Subcutaneous preadipocyte (primary cell): ENCODE measurements around the gene PSMB9. TPM values are rescaled to one million over a fixed set of nuclear protein-coding genes. Genes with fewer than 3 reads are reported as not detected.

ENCODE experiments used
- small RNA-seq: library from RNA; depleted of rRNA; stranded (forward); fragments of <200 nt; gene quantifications from one replicate; pipeline ENCODE3, GENCODE V24; 2012
- total RNA-seq: library from RNA; depleted of rRNA; stranded (reverse); fragments of >200 nt; gene quantifications from 2 replicates; pipeline ENCODE4 v1.2.3, GENCODE V29; 2012

The PSMB9 gene
- 10.8 and 18.4 TPM in 2 replicates for total RNA-seq

DNA sequence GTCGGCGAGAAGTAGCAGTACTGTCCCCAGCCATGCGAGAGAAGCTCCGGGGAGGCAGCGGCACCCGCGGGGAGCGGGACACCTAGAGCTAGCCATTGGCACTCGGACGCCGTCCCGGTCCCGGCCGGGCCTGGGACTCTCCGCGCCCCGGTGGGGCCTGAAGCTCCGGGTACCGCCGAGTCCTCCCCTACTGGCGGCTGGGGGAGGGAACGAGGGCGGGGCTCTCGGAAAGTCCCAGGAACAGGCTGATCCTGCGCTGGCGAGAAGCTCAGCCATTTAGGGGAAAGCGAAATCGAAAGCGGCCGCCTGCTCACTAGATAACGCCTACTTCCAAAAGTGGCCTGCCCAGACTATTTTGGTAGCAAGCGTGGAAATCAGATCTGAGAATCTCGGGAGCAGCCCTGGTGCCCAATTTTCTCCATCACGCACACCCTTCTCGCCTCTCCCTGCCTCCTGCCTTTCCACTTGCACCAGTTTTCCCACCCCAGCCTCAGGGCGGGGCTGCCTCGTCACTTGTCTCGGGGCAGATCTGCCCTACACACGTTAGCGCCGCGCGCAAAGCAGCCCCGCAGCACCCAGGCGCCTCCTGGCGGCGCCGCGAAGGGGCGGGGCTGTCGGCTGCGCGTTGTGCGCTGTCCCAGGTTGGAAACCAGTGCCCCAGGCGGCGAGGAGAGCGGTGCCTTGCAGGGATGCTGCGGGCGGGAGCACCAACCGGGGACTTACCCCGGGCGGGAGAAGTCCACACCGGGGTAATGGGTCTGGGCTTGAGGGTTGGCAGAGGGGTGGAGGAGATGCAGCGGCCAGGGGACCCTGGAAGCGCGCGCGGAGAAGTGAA, at the start of gene PSMB9, which contains the start of gene TAP1:
Gene PSMB9, plus strand, starts transcription at position 652 of the 835 bp plus-strand sequence. Its CDS starts 38 bp downstream, at position 690.
Gene TAP1, minus strand, starts transcription at position 164 of the 835 bp plus-strand sequence. Its CDS starts 68 bp downstream, at position 96.

DNA sequence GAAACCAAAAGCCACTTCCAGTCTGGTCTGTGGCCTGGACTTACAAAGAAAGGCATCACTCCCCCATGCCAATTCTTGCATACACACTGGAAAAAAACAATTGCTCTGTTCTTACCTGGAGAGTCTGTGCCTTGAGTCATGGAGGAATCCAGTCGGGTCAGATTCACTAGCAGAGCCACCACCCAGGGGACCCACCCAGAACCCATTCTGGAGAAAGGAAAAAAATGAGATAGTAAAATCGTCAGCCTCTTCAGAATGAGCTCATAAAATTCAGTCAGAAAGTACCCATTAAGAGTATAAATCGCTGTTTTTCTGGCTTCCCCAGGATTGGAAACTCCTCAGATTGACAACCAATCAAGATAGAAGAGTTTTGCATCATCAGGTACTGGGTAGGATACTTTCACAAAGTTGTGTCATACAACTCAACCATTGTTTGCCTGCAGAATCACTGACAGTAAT, 37.2 kb upstream of the PSMB9 start, which contains the start of gene HLA-DOB:
Gene HLA-DOB, minus strand, starts transcription at position 257 of the 459 bp plus-strand sequence. Its CDS starts 51 bp downstream, at position 206.

DNA sequence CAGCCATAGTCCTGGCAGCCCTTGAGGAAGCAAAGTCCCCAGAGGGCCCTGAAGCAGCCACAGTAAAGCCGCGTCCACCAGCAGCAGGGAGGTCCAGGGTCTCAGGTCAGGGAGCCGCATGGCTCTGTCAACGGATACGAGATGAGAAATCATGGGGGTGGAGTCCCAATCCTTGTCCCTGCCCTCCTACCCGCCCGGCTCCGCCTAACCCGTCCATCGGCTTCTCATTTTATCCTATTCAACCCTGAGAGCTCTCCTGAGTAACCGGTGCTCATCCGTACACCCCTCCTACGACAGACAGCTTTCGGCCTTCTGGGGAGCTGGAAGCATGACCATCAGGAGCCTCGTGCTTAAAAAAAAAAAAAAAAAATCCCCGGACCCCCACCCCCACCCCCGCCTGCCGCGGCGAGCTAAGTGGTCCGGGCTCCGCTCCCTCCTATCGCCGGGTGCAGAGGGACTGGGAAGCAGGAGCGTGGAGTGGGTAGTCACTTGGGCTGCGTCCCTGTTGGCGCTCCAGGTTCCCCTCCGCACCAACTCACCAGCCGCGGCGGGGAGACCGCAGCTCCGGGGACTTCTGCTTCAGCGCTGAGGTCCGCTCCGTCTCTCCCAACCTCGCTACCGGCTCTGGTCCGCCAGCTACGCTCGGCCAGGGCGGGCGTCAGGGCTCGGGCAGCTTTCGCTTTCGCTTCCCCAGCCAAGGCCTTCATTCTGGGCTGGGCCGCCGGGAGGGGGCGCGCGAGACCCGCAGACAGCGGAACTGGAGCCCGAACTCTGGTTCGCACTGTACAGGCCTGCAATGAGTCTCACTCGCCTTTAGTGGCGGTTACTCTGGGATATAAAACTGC, 15.7 kb upstream of the PSMB9 start, which contains the start of gene TAP2:
Gene TAP2, minus strand, starts transcription at position 626 of the 845 bp plus-strand sequence. Its CDS starts 506 bp downstream, at position 120.

DNA sequence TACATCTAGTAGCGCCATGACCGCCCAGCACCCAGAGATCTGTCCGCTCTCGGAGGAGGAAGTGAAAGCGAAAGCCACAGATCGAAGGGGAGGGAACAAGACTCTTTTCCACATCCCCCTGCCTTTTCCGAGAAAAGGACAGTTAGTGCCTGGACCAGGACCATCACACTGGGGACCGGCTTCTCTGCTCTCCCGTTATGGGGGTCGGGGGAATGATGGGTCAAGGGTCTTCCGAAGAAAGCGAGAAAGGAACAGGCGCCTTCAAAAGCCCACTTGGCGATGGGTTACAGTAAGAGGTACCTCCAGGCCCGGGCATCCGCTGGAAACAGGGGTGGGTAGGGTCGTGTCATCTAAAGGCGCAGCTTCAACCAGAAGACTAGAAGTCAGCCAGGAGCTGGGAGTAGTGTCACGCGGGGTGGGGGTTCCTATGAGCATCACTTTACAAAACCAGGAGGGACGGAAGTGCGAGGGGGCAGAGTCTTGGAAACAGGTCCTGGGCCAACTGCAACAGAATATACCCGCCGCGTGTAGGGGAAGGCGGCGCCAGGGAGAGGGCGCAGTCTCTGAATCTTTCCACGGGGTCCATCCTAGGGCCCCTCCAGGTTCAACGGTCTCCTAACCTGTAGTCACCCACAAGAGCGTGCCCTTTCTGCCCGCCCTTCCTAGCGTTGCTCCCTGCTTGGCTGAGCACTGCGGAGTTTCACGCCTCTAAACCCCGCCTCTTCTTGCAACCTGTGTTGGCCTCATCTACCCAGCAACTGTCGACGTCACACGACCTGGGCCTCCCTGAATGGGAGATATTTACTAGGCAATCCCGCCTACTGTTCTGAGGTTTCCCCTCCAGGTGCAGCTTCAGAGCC, 9.8 kb upstream of the PSMB9 start, which contains the start of gene PSMB8:
Gene PSMB8, minus strand, starts transcription at position 69 of the 860 bp plus-strand sequence. Its CDS starts 51 bp downstream, at position 18.

Small RNA genes lying within 50 kb of the gene (small RNA-seq; reads per million reads assigned to genes)
- not detected for gene HLA-Z

Other genes with a start within 250 kb of the PSMB9 start
- not detected in 2 replicates for gene HLA-DQA1, start 216.8 kb upstream of the PSMB9 start, total RNA-seq
- gene HLA-DQB1, start 187.5 kb upstream of the PSMB9 start, total RNA-seq, result not detected in 2 replicates
- gene HLA-DQA2, start 112.8 kb upstream of the PSMB9 start, total RNA-seq, result not detected in 2 replicates
- not detected in 2 replicates for gene HLA-DQB2, start 90.7 kb upstream of the PSMB9 start, total RNA-seq
- 0.37 and 0.39 TPM in 2 replicates for gene HLA-DOB, start 37.2 kb upstream of the PSMB9 start, total RNA-seq
- 21.7 and 22.5 TPM in 2 replicates for gene TAP2, start 15.5 kb upstream of the PSMB9 start, total RNA-seq
- gene PSMB8, start 10.1 kb upstream of the PSMB9 start, total RNA-seq, result 40.3 and 47.8 TPM in 2 replicates
- 32.0 and 33.4 TPM in 2 replicates for gene TAP1, start 488 bp upstream of the PSMB9 start, total RNA-seq
- gene HLA-DMB, start 86.8 kb downstream of the PSMB9 start, total RNA-seq, result 0.37 TPM in 1 of 2 replicates, not detected in the other
- 1.4 and 1.8 TPM in 2 replicates for gene HLA-DMA, start 98.9 kb downstream of the PSMB9 start, total RNA-seq
- gene BRD2, start 114.4 kb downstream of the PSMB9 start, total RNA-seq, result 95.2 and 125 TPM in 2 replicates
- under 0.01 TPM in 1 of 2 replicates, not detected in the other for gene HLA-DOA, start 155.4 kb downstream of the PSMB9 start, total RNA-seq
- 3.1 and 7.0 TPM in 2 replicates for gene HLA-DPA1, start 219.5 kb downstream of the PSMB9 start, total RNA-seq
- gene HLA-DPB1, start 221.8 kb downstream of the PSMB9 start, total RNA-seq, result 1.8 and 10.2 TPM in 2 replicates